Smooth muscle cell (in vitro differentiated cells): ENCODE measurements around the gene KCTD20. TPM values are rescaled to one million over a fixed set of nuclear protein-coding genes. Genes with fewer than 3 reads are reported as not detected.

ENCODE experiments used
- DNase-seq: peaks from one replicate; lab custom pipeline; 2025; ENCODE audit not compliant: unreplicated experiment; lab: John Stamatoyannopoulos, UW
- H2AFZ ChIP-seq: fragments of 200-600 bp; sonication (generic); 2 replicates; pipeline ENCODE4 v1.6.0; 2016; ENCODE audit warnings: antibody characterized with exemption, low read depth, mild to moderate bottlenecking
- H3F3A ChIP-seq: fragments of 200-600 bp; sonication (generic); 2 replicates; pipeline ENCODE4 v1.6.0; 2017; ENCODE audit warnings: antibody characterized with exemption, low read depth
- H3K27ac ChIP-seq: fragments of 200-600 bp; sonication (generic); 2 replicates; pipeline ENCODE4 v1.5.1; 2016; ENCODE audit warnings: low read depth, mild to moderate bottlenecking
- H3K27me3 ChIP-seq: fragments of 200-600 bp; sonication (generic); 2 replicates; pipeline ENCODE4 v1.6.1; 2016; ENCODE audit warnings: low read depth, mild to moderate bottlenecking
- H3K36me3 ChIP-seq: fragments of 200-600 bp; sonication (generic); 2 replicates; pipeline ENCODE4 v1.5.1; 2016; ENCODE audit warnings: low read depth
- H3K4me1 ChIP-seq: fragments of 200-600 bp; sonication (generic); 2 replicates; pipeline ENCODE4 v1.5.1; 2016; ENCODE audit warnings: low read depth
- H3K4me2 ChIP-seq: fragments of 200-600 bp; sonication (generic); 2 replicates; pipeline ENCODE4 v1.6.0; 2016; ENCODE audit warnings: mild to moderate bottlenecking
- H3K4me3 ChIP-seq: fragments of 200-600 bp; sonication (generic); 2 replicates; pipeline ENCODE4 v1.5.1; 2016; ENCODE audit warnings: mild to moderate bottlenecking
- H3K79me2 ChIP-seq: fragments of 200-600 bp; sonication (generic); 2 replicates; pipeline ENCODE4 v1.6.0; 2016; ENCODE audit warnings: low read depth, mild to moderate bottlenecking
- H3K9ac ChIP-seq: fragments of 200-600 bp; sonication (generic); 2 replicates; pipeline ENCODE4 v1.6.0; 2016; ENCODE audit warnings: low read depth
- H3K9me3 ChIP-seq: fragments of 200-600 bp; sonication (generic); replicated peaks from 2 replicates; pipeline ENCODE4 v1.5.1; 2016; ENCODE audit warnings: low read depth
- H4K20me1 ChIP-seq: fragments of 200-600 bp; sonication (generic); 2 replicates; pipeline ENCODE4 v1.6.0; 2016; ENCODE audit warnings: low read depth
- CTCF ChIP-seq: fragments of 200-600 bp; sonication (generic); IDR thresholded peaks from 2 replicates; pipeline ENCODE4 v1.5.1; 2017; ENCODE audit warnings: borderline replicate concordance, mild to moderate bottlenecking, antibody characterized with exemption; ENCODE audit not compliant: insufficient read depth, poor library complexity, severe bottlenecking
- WGBS: methylation state at CpG from one replicate; pipeline ENCODE4 v1.1.7; 2016; ENCODE audit warnings: low lambda C conversion rate; 5-methylcytosine and 5-hydroxymethylcytosine counted together
- polyA plus RNA-seq: library from polyadenylated mRNA; unstranded; fragments of >200 nt; fragmentation: Nextera tagmentation; extraction: Ambion mirVana; gene quantifications from 2 replicates; pipeline ENCODE4 v1.2.1, GENCODE V29; 2016
- total RNA-seq: library from RNA; depleted of rRNA; stranded (reverse); fragments of >200 nt; gene quantifications from 2 replicates; pipeline ENCODE4 v1.2.3, GENCODE V29; 2014

The KCTD20 gene
- total and polyA plus RNA-seq, 2 experiments from 2014 or later = 31.3 to 54.9 TPM

- 96% methylated on average over 1 of the region's 1 CpG for WGBS
- peaks cover 3% of the 10 kb centered on the region for H3F3A ChIP-seq
- H4K20me1 ChIP-seq = peaks cover 14% of the 10 kb centered on the region
- H3K4me3 ChIP-seq = no peak overlapping the region
- no peak for DNase-seq
- no peaks in the 10 kb centered on the region for H3K79me2 ChIP-seq
- H3K9ac ChIP-seq = no peak overlapping the region
- TF ChIP-seq CTCF = no peak
- H3K27ac ChIP-seq = no peak overlapping the region
- peaks cover 19% of the 10 kb centered on the region for H3K36me3 ChIP-seq
- H3K4me1 ChIP-seq = peaks cover 25% of the 10 kb centered on the region
- H3K27me3 ChIP-seq = no peaks in the 10 kb centered on the region
- H2AFZ ChIP-seq = no peak overlapping the region
- no peaks in the 10 kb centered on the region for H3K9me3 ChIP-seq
- H3K4me2 ChIP-seq = no peak overlapping the region
Measured at GRCh38 chr6:36492621-36493020, 49.8 kb downstream of the KCTD20 start.

- no peak overlapping the region for H2AFZ ChIP-seq
- H4K20me1 ChIP-seq = peaks cover 10% of the 10 kb centered on the region
- no peaks in the 10 kb centered on the region for H3K27me3 ChIP-seq
- peaks cover 3% of the 10 kb centered on the region for H3F3A ChIP-seq
- H3K9me3 ChIP-seq = no peaks in the 10 kb centered on the region
- TF ChIP-seq CTCF = no peak
- no peak overlapping the region for H3K9ac ChIP-seq
- no peak for DNase-seq
- no peak overlapping the region for H3K4me2 ChIP-seq
- no peak overlapping the region for H3K4me3 ChIP-seq
- no peaks in the 10 kb centered on the region for H3K79me2 ChIP-seq
- peaks cover 20% of the 10 kb centered on the region for H3K36me3 ChIP-seq
- no peak overlapping the region for H3K27ac ChIP-seq
- H3K4me1 ChIP-seq = peaks cover 25% of the 10 kb centered on the region
- WGBS = 92% methylated on average over 6 of the region's 6 CpGs
Measured at GRCh38 chr6:36493319-36493718, 50.5 kb downstream of the KCTD20 start.

- Histone ChIP-seq H3K27ac (no peak overlapping the region), H2AFZ (no peak overlapping the region), H3K9ac (no peak overlapping the region), H3K4me1 (peaks cover 25% of the 10 kb centered on the region), H4K20me1 (peaks cover 10% of the 10 kb centered on the region), H3K79me2 (no peaks in the 10 kb centered on the region), H3F3A (peaks cover 3% of the 10 kb centered on the region), H3K4me2 (no peak overlapping the region), H3K36me3 (peaks cover 20% of the 10 kb centered on the region), H3K4me3 (no peak overlapping the region), H3K27me3 (no peaks in the 10 kb centered on the region), H3K9me3 (no peaks in the 10 kb centered on the region)
- DNase-seq = no peak
- 76% methylated on average over 2 of the region's 2 CpGs for WGBS
- no peak for TF ChIP-seq CTCF
Measured at GRCh38 chr6:36493859-36494258, 51.1 kb downstream of the KCTD20 start.

- H3K9ac ChIP-seq = no peak overlapping the region
- no peaks in the 10 kb centered on the region for H3K27me3 ChIP-seq
- H3K4me2 ChIP-seq = no peak overlapping the region
- no peaks in the 10 kb centered on the region for H3K79me2 ChIP-seq
- H2AFZ ChIP-seq = no peak overlapping the region
- peaks cover 25% of the 10 kb centered on the region for H3K4me1 ChIP-seq
- WGBS = over 99% methylated on average over 5 of the region's 5 CpGs
- H3K9me3 ChIP-seq = no peaks in the 10 kb centered on the region
- peaks cover 20% of the 10 kb centered on the region for H3K36me3 ChIP-seq
- peaks cover 3% of the 10 kb centered on the region for H3F3A ChIP-seq
- H4K20me1 ChIP-seq = peaks cover 10% of the 10 kb centered on the region
- H3K27ac ChIP-seq = no peak overlapping the region
- DNase-seq = no peak
- TF ChIP-seq CTCF = no peak
- no peak overlapping the region for H3K4me3 ChIP-seq
Measured at GRCh38 chr6:36495086-36495485, 52.3 kb downstream of the KCTD20 start.
